ENCODE measurements around the gene AKTIP. TPM values are rescaled to one million over a fixed set of nuclear protein-coding genes. Genes with fewer than 3 reads are reported as not detected.
A peak's percentile ranks its signal among the peaks of the same experiment; 100 is the strongest.

AKTIP gene
- total and polyA plus RNA-seq, 2 of the 4 experiments (the other 2 are of a cell fraction) = 17.7 to 19.9 TPM

DNA sequence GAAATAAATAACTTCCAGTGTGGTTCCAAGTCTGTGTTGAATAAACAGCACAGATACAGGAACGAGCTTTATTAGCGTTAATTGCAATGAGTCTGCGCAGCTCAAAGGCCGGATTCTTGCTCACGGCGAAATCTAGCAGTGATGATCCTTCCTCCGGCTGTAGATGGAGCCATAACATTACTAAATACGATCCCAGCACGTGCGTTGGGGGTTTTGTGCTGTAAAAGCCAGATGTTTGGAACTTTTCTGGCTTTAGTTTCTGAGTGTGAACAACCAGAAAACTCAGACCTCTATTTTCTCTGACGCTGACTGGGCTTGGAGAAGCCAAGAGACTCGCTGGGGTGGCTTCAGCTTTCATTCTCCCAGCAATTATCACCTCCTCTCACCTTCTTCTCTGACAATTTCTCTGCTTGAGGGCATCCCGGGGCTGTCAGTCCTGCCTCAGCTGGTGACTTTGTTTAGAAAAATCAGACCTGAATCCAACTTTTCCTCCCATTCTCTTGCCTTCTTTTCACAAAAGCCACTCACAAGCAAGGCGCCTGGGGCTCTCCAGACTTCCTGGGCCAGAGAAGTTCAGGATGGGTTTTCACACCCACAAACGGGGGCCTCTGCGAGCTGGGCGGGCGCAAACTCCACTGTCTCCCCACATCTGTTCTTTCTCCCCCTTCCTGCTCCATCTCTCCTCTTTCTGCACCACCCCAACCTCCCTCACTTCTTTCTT lies 47.1 kb upstream of the AKTIP start:
- Histone ChIP-seq H3K79me1 (ENCODE audit: low read depth in 1 of 2, low read length in 2 of 2) (no peaks in the 10 kb centered on the region), H2AK5ac (ENCODE audit: low read depth, low read length) (no peak overlapping the region), H3K4ac (ENCODE audit: low read depth, low read length) (no peak overlapping the region), H3K56ac (ENCODE audit: extremely low read depth, insufficient read depth, low read length) (no peak overlapping the region), H4K5ac (ENCODE audit: low read depth, low read length) (no peak overlapping the region), H4K8ac (ENCODE audit: low read depth in 2 of 2, low read length in 2 of 2) (no peak overlapping the region), H3K9me1 (ENCODE audit: insufficient read depth, low read length) (no peaks in the 10 kb centered on the region), H3K36me3 (ENCODE audit: control insufficient read depth, insufficient read depth, low read length) (no peaks in the 10 kb centered on the region), H3K23ac (ENCODE audit: low read depth, low read length) (no peak overlapping the region), H3K9ac (ENCODE audit: low read depth, low read length) (peak overlapping the region; percentile 6; the same call in 1 of the 2 replicates), H2BK5ac (ENCODE audit: low read depth, low read length, poor library complexity, severe bottlenecking) (no peak overlapping the region), H3K9me3 (ENCODE audit: control insufficient read depth, insufficient read depth, low read length) (no peaks in the 10 kb centered on the region), H4K20me1 (ENCODE audit: insufficient read depth, low read length) (no peaks in the 10 kb centered on the region), H3K4me2 (ENCODE audit: low read depth, low read length) (peak overlapping the region; percentile 37; the same call in 1 of the 2 replicates), H3K27me3 (ENCODE audit: control insufficient read depth, insufficient read depth, low read length) (peaks cover 46% of the 10 kb centered on the region), H4K91ac (ENCODE audit: insufficient read depth, low read depth, low read length) (no peak overlapping the region), H3K14ac (replicated peaks; ENCODE audit: low read depth, low read length) (no peak overlapping the region), H2BK15ac (ENCODE audit: low read depth, low read length) (no peak overlapping the region), H2BK120ac (ENCODE audit: low read depth, low read length) (no peak overlapping the region), H3K27ac (ENCODE audit: insufficient read depth, low read length) (no peak overlapping the region), H3K18ac (ENCODE audit: low read depth, low read length) (no peak overlapping the region), H3K4me1 (ENCODE audit: control insufficient read depth, insufficient read depth, low read length) (no peaks in the 10 kb centered on the region; the same call in 1 of the 2 replicates), H2AK9ac (replicated peaks; ENCODE audit: low read depth, low read length, poor library complexity) (no peak overlapping the region), H2BK20ac (ENCODE audit: low read depth, low read length) (no peak overlapping the region), H3K4me3 (ENCODE audit: insufficient read depth, low read depth, low read length) (no peak overlapping the region), H2AFZ (replicated peaks; ENCODE audit: low read length, poor library complexity) (no peak overlapping the region)
- ATAC-seq (ENCODE audit: low read depth) (peak; percentile 95), DNase-seq (peak; percentile 82)
- dilution Hi-C loops (cut with HindIII; ENCODE audit: low sequenced_read_pairs, unreplicated experiment) = no loop called here
- intact Hi-C loops (cut with micrococcal nuclease) = loop anchor here (1.0 to 10.0 kb wide), 8 partner anchors 223 to 1914 kb away; no protein-coding TSS in a partner anchor
- 0% methylated on average over 6 of the region's 18 CpGs; no CpG with 5 or more reads in 1 of the 2 experiments for WGBS, 2 experiments (ENCODE audit: extremely low coverage in 2 of 2, insufficient read length in 1 of 2)
- CTCF ChIA-PET = interaction anchor here (0.7 to 1.4 kb wide), 10 partner anchors 8 to 1921 kb away, joined by 3 to 6 read pairs (median 3); no protein-coding TSS in a partner anchor
- in situ Hi-C loops (cut with MboI; ENCODE audit: low sequenced_read_pairs) = loop anchor here (10.0 kb wide), 1 partner anchor 735 kb away; the partner anchor contains the start of gene IRX3
- BruUV-seq (replicated peaks) = no TSS peak
- POLR2A ChIA-PET (ENCODE audit: unreplicated experiment) = interaction anchor here (0.5 kb wide), 1 partner anchor 47 kb away, joined by 5 read pairs; no protein-coding TSS in a partner anchor
- TF ChIP-seq MXI1 (IDR thresholded peaks at IDR 0.05; ENCODE audit: borderline replicate concordance, low read depth, low read length) (no peak; the same call in 1 of the 2 replicates), FOS (IDR thresholded peaks at IDR 0.05; ENCODE audit: low read depth, low read length) (no peak), MAFK (IDR thresholded peaks at IDR 0.05; ENCODE audit: low read depth, low read length) (no peak), MAZ (IDR thresholded peaks at IDR 0.05; ENCODE audit: borderline replicate concordance, low read depth, low read length) (no peak), BHLHE40 (IDR thresholded peaks at IDR 0.05; ENCODE audit: low read depth, low read length) (peak; percentile 100), CEBPB (IDR thresholded peaks at IDR 0.05; ENCODE audit: low read depth, low read length) (no peak), SMC3 (IDR thresholded peaks at IDR 0.05; ENCODE audit: low read depth, low read length) (peak; percentile 72), RAD21 (IDR thresholded peaks at IDR 0.05; ENCODE audit: low read length) (peak; percentile 92), RCOR1 (IDR thresholded peaks at IDR 0.05; ENCODE audit: insufficient replicate concordance, low read length) (no peak), RFX5 (IDR thresholded peaks at IDR 0.05; ENCODE audit: low read depth, low read length) (no peak)
- TF ChIP-seq, protein P1, sequence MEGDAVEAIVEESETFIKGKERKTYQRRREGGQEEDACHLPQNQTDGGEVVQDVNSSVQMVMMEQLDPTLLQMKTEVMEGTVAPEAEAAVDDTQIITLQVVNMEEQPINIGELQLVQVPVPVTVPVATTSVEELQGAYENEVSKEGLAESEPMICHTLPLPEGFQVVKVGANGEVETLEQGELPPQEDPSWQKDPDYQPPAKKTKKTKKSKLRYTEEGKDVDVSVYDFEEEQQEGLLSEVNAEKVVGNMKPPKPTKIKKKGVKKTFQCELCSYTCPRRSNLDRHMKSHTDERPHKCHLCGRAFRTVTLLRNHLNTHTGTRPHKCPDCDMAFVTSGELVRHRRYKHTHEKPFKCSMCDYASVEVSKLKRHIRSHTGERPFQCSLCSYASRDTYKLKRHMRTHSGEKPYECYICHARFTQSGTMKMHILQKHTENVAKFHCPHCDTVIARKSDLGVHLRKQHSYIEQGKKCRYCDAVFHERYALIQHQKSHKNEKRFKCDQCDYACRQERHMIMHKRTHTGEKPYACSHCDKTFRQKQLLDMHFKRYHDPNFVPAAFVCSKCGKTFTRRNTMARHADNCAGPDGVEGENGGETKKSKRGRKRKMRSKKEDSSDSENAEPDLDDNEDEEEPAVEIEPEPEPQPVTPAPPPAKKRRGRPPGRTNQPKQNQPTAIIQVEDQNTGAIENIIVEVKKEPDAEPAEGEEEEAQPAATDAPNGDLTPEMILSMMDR (conservative IDR thresholded peaks at IDR 0.05; ENCODE audit: low read depth, low read length) = peak; percentile 92
- TF ChIP-seq, protein P2, sequence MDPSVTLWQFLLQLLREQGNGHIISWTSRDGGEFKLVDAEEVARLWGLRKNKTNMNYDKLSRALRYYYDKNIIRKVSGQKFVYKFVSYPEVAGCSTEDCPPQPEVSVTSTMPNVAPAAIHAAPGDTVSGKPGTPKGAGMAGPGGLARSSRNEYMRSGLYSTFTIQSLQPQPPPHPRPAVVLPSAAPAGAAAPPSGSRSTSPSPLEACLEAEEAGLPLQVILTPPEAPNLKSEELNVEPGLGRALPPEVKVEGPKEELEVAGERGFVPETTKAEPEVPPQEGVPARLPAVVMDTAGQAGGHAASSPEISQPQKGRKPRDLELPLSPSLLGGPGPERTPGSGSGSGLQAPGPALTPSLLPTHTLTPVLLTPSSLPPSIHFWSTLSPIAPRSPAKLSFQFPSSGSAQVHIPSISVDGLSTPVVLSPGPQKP (IDR thresholded peaks at IDR 0.05; ENCODE audit: borderline replicate concordance, low read depth, low read length) = no peak
- TF ChIP-seq, protein P3, sequence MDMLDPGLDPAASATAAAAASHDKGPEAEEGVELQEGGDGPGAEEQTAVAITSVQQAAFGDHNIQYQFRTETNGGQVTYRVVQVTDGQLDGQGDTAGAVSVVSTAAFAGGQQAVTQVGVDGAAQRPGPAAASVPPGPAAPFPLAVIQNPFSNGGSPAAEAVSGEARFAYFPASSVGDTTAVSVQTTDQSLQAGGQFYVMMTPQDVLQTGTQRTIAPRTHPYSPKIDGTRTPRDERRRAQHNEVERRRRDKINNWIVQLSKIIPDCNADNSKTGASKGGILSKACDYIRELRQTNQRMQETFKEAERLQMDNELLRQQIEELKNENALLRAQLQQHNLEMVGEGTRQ (IDR thresholded peaks at IDR 0.05; ENCODE audit: low read depth, low read length) = peak; percentile 44; the same call in 1 of the 2 replicates
